Peyer's patch (tissue), 4 donors: ENCODE data around the gene NR4A1. TPM values are rescaled to one million over a fixed set of nuclear protein-coding genes. Genes with fewer than 3 reads are reported as not detected.

ENCODE experiments used
- DNase-seq, 3 donors: peaks; one replicate each; pipeline ENCODE4 v3.0.0-alpha.2; 2017 to 2019
- H3K27ac ChIP-seq, 4 donors: fragments of 200-600 bp; sonication (generic); one replicate each; pipeline ENCODE4 v1.5.1; 2016 to 2019
- H3K27me3 ChIP-seq, 2 donors: fragments of 200-600 bp; sonication (generic); one replicate each; pipeline ENCODE4 v1.5.1; 2019
- H3K36me3 ChIP-seq, 3 donors: fragments of 200-600 bp; sonication (generic); one replicate each; pipeline ENCODE4 v1.5.1; 2016 to 2019
- H3K4me1 ChIP-seq, 4 donors: fragments of 200-600 bp; sonication (generic); one replicate each; pipeline ENCODE4 v1.5.1; 2016 to 2019
- H3K4me3 ChIP-seq, 4 donors: fragments of 200-600 bp; sonication (generic); 1 replicate in 3 of 4; 2 replicates in 1 of 4; pipeline ENCODE4 v1.5.1; 2016 to 2019; ENCODE audit warnings: mild to moderate bottlenecking in 1 of 4
- H3K9me3 ChIP-seq, 4 donors: fragments of 200-600 bp; sonication (generic); one replicate each; pipeline ENCODE4 v1.5.1; 2016 to 2019; ENCODE audit warnings: mild to moderate bottlenecking in 1 of 4
- POLR2A ChIP-seq, 2 donors: fragments of 450-650 bp; IDR thresholded peaks; one replicate each; pipeline ENCODE4 v1.5.1; 2017; ENCODE audit warnings: antibody characterized with exemption in 2 of 2, mild to moderate bottlenecking in 2 of 2, moderate library complexity in 2 of 2
- total RNA-seq, 4 donors: library from RNA; depleted of rRNA; stranded (reverse); fragments of >200 nt; gene quantifications; one replicate each; pipeline ENCODE4 v1.1.0, GENCODE V29; 2016
- TF ChIP-seq, protein P1 (sequence below), 6 experiments: fragments of 450-650 bp in 4 of 6; fragments of 200-600 bp in 2 of 6; sonication (generic) in 1 of 6; IDR thresholded peaks; one replicate each; pipeline ENCODE4 v1.5.1; 2017 to 2019; ENCODE audit warnings: antibody characterized with exemption in 6 of 6, mild to moderate bottlenecking in 3 of 6, moderate library complexity in 1 of 6

The NR4A1 gene
- total RNA-seq, 4 donors from 2014 or later, result 3.9 to 265 (median 42.2) TPM

DNA sequence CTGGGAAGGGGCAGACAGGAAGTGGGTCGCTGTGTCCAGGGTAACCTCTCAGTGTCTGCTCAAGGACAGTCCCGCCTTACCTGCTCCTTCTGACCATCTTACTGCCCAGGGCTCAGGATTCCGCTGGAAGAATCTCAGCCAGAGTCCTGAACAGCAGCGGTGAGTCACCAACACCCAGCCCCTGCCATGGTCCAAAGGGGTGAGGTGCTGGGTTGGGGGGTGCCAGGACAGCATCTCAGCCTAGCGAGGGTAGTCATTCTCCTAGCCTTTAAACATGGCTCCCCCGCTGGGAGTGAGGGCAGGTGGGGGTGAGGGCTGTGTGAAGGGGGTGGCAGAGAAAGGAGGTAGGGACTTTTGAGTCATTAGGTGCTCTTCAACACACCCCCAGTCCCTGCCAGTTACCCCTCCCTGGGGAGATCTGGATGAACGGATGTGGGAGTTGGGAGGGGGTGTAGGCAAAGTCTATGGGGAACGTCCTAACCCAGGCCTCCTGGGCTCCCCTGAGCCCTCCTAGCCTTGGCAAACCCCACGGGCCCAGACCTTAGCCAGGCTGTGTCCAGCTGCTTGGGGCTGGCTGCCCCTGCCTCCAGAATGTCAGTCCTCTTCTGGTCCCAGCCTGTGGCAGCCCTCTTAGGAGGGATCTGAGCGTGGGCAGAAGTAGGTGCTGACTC is 42.0 kb upstream of the NR4A1 start:
- peak overlapping the region in 1 of 4 donors; percentile 21 for H3K4me3 ChIP-seq
- peaks cover 0 to 9% (median 0%) of the 10 kb centered on the region in 3 donors for H3K36me3 ChIP-seq
- DNase-seq, result no peak
- peaks cover 0 to 10% of the 10 kb centered on the region in 2 donors for H3K27me3 ChIP-seq
- H3K9me3 ChIP-seq, result no peaks in the 10 kb centered on the region
- peaks cover 0 to 31% (median 12%) of the 10 kb centered on the region in 4 donors for H3K4me1 ChIP-seq
- peak overlapping the region; percentile 46 to 93 (median 82) for H3K27ac ChIP-seq
- TF ChIP-seq, protein P1, sequence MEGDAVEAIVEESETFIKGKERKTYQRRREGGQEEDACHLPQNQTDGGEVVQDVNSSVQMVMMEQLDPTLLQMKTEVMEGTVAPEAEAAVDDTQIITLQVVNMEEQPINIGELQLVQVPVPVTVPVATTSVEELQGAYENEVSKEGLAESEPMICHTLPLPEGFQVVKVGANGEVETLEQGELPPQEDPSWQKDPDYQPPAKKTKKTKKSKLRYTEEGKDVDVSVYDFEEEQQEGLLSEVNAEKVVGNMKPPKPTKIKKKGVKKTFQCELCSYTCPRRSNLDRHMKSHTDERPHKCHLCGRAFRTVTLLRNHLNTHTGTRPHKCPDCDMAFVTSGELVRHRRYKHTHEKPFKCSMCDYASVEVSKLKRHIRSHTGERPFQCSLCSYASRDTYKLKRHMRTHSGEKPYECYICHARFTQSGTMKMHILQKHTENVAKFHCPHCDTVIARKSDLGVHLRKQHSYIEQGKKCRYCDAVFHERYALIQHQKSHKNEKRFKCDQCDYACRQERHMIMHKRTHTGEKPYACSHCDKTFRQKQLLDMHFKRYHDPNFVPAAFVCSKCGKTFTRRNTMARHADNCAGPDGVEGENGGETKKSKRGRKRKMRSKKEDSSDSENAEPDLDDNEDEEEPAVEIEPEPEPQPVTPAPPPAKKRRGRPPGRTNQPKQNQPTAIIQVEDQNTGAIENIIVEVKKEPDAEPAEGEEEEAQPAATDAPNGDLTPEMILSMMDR (IDR thresholded peaks at IDR 0.05), result no peak
- TF ChIP-seq POLR2A (IDR thresholded peaks at IDR 0.05), result no peak

DNA sequence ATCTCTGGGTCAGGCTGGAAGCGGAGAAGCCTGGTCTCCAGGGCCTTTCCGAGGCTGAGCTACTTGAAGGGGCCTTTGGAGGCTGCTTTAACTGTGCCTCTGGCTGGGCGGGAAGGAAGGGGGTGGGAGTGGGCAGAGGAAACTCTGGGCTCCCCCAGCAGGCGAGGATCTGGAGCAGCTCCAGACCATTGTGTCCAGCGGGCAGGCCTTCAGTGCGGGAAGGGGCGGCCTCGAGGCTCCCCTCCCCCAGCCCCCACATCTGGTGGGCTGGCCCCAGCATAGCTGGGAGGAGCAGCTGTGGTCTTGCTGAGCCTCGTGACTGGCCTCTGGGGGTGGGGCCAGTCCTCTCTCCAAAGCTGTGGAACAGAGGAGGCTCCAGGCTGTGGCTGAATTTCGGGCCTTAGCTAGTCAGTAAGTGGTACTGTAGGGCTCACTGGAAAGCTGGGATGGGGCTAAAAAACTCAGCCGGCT is 41.1 kb upstream of the NR4A1 start:
- H3K9me3 ChIP-seq, result no peaks in the 10 kb centered on the region
- peaks cover 0 to 11% (median 0%) of the 10 kb centered on the region in 3 donors for H3K36me3 ChIP-seq
- peaks cover 0 to 23% (median 12%) of the 10 kb centered on the region in 4 donors for H3K4me1 ChIP-seq
- TF ChIP-seq, protein P1 (IDR thresholded peaks at IDR 0.05), result no peak
- no peak for TF ChIP-seq POLR2A (IDR thresholded peaks at IDR 0.05)
- H3K4me3 ChIP-seq, result peak overlapping the region in 1 of 4 donors; percentile 17
- DNase-seq, result peak in 1 of 3 donors; percentile 72
- peak overlapping the region; percentile 46 to 93 (median 82) for H3K27ac ChIP-seq
- peaks cover 0 to 10% of the 10 kb centered on the region in 2 donors for H3K27me3 ChIP-seq

DNA sequence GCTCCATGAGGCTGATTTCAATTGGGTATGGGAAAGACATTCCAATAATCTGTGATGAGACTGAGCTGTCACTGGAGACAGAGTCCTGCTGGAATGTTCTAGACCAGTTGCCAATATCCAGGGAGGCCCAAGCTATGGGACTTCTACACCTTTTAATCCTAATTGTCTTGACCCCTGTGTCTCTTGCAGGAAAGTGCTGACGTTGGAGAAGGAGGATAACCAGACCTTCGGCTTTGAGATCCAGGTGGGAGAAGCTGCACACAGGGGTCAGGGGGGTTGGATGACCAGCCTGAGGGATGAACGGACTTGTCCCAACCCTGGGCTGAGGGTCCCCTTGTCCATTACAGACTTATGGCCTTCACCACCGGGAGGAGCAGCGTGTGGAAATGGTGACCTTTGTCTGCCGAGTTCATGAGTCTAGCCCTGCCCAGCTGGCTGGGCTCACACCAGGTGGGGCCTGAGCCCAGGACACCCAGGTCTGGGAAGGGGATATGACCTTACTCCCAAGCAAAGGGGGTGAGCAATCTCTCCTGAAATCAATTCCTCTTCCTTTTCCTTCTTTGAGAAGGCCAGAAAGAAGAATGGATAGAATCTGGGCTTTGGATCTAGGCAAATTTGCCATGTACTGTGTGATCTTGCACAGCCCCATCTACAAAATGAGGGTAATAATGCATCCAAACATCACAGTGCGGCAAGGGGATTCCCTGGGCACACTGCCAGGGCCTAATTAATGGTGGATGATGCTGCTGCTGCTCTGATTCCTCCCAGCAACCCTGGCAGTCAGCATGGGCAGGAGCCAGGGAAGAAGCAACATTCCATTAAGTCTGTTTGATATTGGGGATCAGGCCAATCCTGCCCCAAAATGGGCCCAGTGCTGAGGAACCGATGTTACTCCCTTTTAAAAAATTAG is 40.3 kb upstream of the NR4A1 start:
- H3K36me3 ChIP-seq, result peaks cover 0 to 11% (median 0%) of the 10 kb centered on the region in 3 donors
- no peak overlapping the region for H3K4me3 ChIP-seq
- peak overlapping the region; percentile 10 to 93 (median 82) for H3K27ac ChIP-seq
- no peak for TF ChIP-seq POLR2A (IDR thresholded peaks at IDR 0.05)
- TF ChIP-seq, protein P1 (IDR thresholded peaks at IDR 0.05), result no peak
- H3K9me3 ChIP-seq, result no peaks in the 10 kb centered on the region
- H3K4me1 ChIP-seq, result peaks cover 0 to 23% (median 8%) of the 10 kb centered on the region in 4 donors
- H3K27me3 ChIP-seq, result peaks cover 0 to 10% of the 10 kb centered on the region in 2 donors
- DNase-seq, result no peak

DNA sequence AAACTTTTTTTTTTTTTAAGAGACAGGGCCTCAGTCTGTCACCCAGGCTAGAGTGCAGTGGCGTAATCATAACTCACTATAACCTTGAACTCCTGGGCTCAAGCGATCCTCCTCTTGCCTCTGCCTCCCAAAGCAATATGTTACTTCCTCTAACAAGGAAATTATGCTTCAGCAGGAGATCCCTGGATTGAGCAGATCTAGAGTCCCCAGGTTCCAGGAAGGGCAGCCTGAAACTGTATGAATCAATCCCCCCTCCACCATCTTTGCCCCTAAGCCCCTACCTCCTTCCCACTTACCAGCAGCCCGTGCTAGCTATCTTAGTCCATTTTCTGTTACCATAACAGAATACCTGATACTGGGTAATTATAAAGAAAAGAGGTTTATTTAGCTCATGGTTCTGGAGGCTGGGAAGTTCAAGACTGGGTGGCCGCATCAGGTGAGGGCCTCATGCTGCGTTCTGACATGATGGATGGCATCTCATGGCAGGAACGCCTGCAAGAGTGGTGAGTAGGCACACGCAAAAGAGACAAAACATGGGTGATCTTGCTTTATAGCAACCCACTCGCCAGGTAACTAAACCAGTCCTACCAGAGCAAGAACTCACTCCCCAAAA is 39.5 kb upstream of the NR4A1 start:
- DNase-seq, result no peak
- Histone ChIP-seq H3K4me1 (peaks cover 0 to 19% (median 6%) of the 10 kb centered on the region in 4 donors), H3K27ac (peak overlapping the region in 1 of 4 donors; percentile 9), H3K4me3 (no peak overlapping the region), H3K9me3 (no peaks in the 10 kb centered on the region), H3K36me3 (peaks cover 0 to 11% (median 0%) of the 10 kb centered on the region in 3 donors), H3K27me3 (peaks cover 0 to 4% of the 10 kb centered on the region in 2 donors)
- TF ChIP-seq, protein P1 (IDR thresholded peaks at IDR 0.05), result no peak
- TF ChIP-seq POLR2A (IDR thresholded peaks at IDR 0.05), result no peak

DNA sequence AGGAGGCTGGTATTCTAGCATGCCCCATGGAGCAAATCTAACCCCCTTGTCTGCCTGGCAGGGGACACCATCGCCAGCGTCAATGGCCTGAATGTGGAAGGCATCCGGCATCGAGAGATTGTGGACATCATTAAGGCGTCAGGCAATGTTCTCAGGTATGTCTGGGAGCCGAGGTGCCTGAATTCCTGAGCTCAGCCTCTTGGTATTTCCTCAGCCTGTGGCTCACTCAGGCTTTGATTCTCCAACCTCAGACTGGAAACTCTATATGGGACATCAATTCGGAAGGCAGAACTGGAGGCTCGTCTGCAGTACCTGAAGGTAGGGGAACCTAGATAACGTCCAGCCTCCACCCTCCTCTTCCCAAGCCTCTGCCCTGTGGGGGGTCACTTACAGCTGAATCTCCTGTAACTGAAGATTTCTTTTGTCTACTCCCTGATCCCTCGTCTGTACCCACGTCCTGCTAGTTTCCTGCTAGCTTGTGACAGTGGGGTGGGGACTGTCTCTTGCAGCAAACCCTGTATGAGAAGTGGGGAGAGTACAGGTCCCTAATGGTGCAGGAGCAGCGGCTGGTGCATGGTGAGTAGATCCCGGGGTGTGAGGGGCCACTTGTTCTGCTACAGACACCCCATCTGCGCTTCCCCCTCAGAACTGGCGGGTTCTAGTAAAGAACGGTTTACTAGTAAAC is 37.5 kb upstream of the NR4A1 start:
- Histone ChIP-seq H3K27me3 (no peaks in the 10 kb centered on the region), H3K27ac (no peak overlapping the region), H3K36me3 (peaks cover 0 to 11% (median 0%) of the 10 kb centered on the region in 3 donors), H3K4me1 (peaks cover 0 to 19% (median 0%) of the 10 kb centered on the region in 4 donors), H3K4me3 (no peak overlapping the region), H3K9me3 (no peaks in the 10 kb centered on the region)
- no peak for DNase-seq
- TF ChIP-seq, protein P1 (IDR thresholded peaks at IDR 0.05), result no peak
- TF ChIP-seq POLR2A (IDR thresholded peaks at IDR 0.05), result no peak
